ENCODE measurements around the gene FPR2. TPM values are rescaled to one million over a fixed set of nuclear protein-coding genes. Genes with fewer than 3 reads are reported as not detected.

The FPR2 gene
- total and polyA plus RNA-seq, 9 of the 15 experiments (the other 6 are each of a cell fraction or from before 2014, with no cell fraction given), result 0.03 to 0.15 (median 0.07) TPM; not detected in 6

- BruUV-seq (replicated peaks), result no TSS peak
- H3K4me1 ChIP-seq (replicated peaks in 1 of 2; ENCODE audit: control insufficient read depth in 2 of 2, insufficient read depth in 2 of 2, low read length in 2 of 2), result peaks cover 7 to 21% of the 10 kb centered on the region in 2 experiments; a peak in 4 of 5 replicates
- H3K27ac ChIP-seq (ENCODE audit: extremely low read depth, low read depth, low read length), result no peak overlapping the region
- H3K4me2 ChIP-seq (ENCODE audit: insufficient read depth, low read length), result no peak overlapping the region
- H3K9me3 ChIP-seq (replicated peaks; ENCODE audit: control insufficient read depth, insufficient read depth, low read depth, low read length), result no peaks in the 10 kb centered on the region
- no peak for TF ChIP-seq SP2 (IDR thresholded peaks at IDR 0.05; ENCODE audit: extremely low read depth, low read depth, low read length, poor library complexity, severe bottlenecking)
- no peak for TF ChIP-seq CHD1 (IDR thresholded peaks at IDR 0.05; ENCODE audit: low read length)
- no peak for TF ChIP-seq ZNF436 (CRISPR knock-in tag; IDR thresholded peaks at IDR 0.05)
- no peak for TF ChIP-seq HDAC6 (IDR thresholded peaks at IDR 0.05; ENCODE audit: low read depth, low read length)
- no peak for TF ChIP-seq RCOR1 (IDR thresholded peaks at IDR 0.05; ENCODE audit: borderline replicate concordance in 1 of 2, low read depth in 2 of 2, low read length in 2 of 2)
- TF ChIP-seq SFPQ (IDR thresholded peaks at IDR 0.05; ENCODE audit: low read depth, low read length), result no peak
- no peak for TF ChIP-seq RFX7 (CRISPR knock-in tag; IDR thresholded peaks at IDR 0.05)
- no peak for TF ChIP-seq LEF1 (IDR thresholded peaks at IDR 0.05)
- no peak for TF ChIP-seq ZNF174 (CRISPR knock-in tag; IDR thresholded peaks at IDR 0.05)
- no peak for TF ChIP-seq ZBED1 (IDR thresholded peaks at IDR 0.05)
- ChIA-PET CTCF (ENCODE audit: low intra/inter-chr PET ratio) (no interaction called here), POLR2A (interaction anchor here (1.2 kb wide), 1 partner anchor 38 kb away, joined by 3 read pairs; no protein-coding TSS in a partner anchor)
- FAIRE-seq, result no peak
- ATAC-seq, result no peak
- H3K9me1 ChIP-seq (ENCODE audit: control insufficient read depth, insufficient read depth, low read length), result no peaks in the 10 kb centered on the region
- in situ Hi-C loops (cut with MboI), result no loop called here
- H2AFZ ChIP-seq (ENCODE audit: low read depth, low read length), result no peak overlapping the region
- no peak overlapping the region for H3K9ac ChIP-seq (ENCODE audit: insufficient read depth in 1 of 2, low read depth in 2 of 2, low read length in 2 of 2)
- DNase-seq (ENCODE audit: extremely low read depth in 1 of 4, low spot score in 3 of 4), result no peak
- no peak overlapping the region for H3K4me3 ChIP-seq
- intact Hi-C loops (cut with micrococcal nuclease), result no loop called here
- H3K27me3 ChIP-seq (ENCODE audit: control insufficient read depth in 2 of 2, insufficient read depth in 2 of 2, low read length in 2 of 2), result peaks cover 0 to 29% of the 10 kb centered on the region in 2 experiments; a peak in 3 of 5 replicates
- 31% methylated on average over 3 of the region's 3 CpGs for WGBS (ENCODE audit: insufficient coverage, low coverage, missing lambda C conversion rate)
- H3K36me3 ChIP-seq (ENCODE audit: control insufficient read depth, insufficient read depth, low read length), result no peaks in the 10 kb centered on the region
- H3K79me2 ChIP-seq (ENCODE audit: control insufficient read depth, insufficient read depth, low read length), result no peaks in the 10 kb centered on the region
- no peaks in the 10 kb centered on the region; the same call in 1 of the 2 replicates for H4K20me1 ChIP-seq (replicated peaks; ENCODE audit: control insufficient read depth, insufficient read depth, low read length)
These were observed 23.6 kb upstream of the FPR2 start for GRCh38 chr19:51737389-51737788.

Measured in K562 (cell line).